Measurements from ENCODE around the gene GNB2.

GRCh38 chr7:100655908-100656674 is 17.4 kb upstream of the GNB2 start, which contains the start of gene ACTL6B:
- no peak for TF ChIP-seq EP300 (IDR thresholded peaks at IDR 0.05)
- TF ChIP-seq POLR2AphosphoS5 (IDR thresholded peaks at IDR 0.05), result no peak
- TF ChIP-seq CTCF (IDR thresholded peaks at IDR 0.05), result no peak

Measured in stomach (tissue), 4 donors.